GM19238 (cell line): Measurements from ENCODE around the gene AP3S2.
"Not testable (repeated sequence)": the region's sequence is repeated elsewhere in the genome, so short reads cannot be mapped to it uniquely, and the experiment has no call there.

Experiments used
- DNase-seq: peaks from one replicate; pipeline ENCODE4 v3.0.0; 2011; ENCODE audit warnings: low spot score; ENCODE audit not compliant: insufficient read length

The AP3S2 gene

GRCh38 chr15:89835176-89835564 lies 58.6 kb downstream of the AP3S2 start:
- no peak for DNase-seq

DNA sequence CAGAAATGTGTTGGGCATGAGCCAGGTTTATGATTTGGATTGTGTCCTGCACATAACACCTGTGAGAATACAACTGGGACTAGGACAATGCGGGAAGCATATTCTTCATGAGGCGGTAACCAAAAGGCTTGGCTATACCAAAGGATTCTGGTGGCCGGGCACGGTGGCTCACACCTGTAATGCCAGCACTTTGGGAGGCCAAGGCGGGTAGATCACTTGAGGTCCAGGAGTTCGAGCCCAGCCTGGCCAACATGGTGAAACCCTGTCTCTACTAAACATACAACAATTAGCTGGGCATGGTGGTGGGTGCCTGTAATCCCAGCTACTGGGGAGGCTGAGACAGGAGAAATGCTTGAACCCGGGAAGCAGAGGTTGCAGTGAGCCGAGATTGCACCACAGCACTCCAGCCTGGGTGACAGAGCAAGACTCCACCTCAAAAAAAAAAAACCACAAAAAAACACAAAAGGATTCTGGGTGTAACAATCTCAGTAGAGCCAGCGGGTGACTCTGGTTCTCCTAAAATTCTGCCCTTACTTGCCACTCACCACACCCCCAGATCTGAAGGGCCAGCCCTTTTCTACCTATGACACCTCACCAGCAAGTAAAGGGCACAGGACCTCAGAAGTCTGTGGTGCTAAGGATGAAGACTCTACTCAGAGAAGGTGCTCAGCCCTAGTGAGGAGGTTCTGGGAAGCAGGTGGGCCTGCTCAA lies 59.2 kb downstream of the AP3S2 start:
- not testable (repeated sequence) for DNase-seq

DNA sequence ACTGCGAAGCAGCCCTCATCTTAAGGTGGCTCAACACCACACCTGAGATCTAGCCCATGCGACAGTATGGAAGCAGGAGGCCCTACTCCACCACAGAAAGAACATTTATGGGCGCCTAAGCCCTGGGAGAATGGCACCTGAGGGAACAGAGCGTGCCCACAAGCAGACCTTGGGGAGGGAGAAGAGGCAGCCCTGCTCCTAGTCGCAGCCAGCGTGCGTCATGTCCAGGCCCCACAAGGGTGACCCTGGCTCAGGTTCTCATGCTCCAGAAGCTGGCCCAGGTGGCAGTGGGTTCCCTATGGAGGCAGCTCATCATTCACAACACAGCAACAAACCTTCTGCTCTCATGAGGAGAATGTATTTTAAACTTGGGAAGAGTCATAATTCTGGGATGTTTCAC lies 59.8 kb downstream of the AP3S2 start:
- DNase-seq: no peak

GRCh38 chr15:89830639-89831038 lies 63.2 kb downstream of the AP3S2 start:
- no peak for DNase-seq

DNA sequence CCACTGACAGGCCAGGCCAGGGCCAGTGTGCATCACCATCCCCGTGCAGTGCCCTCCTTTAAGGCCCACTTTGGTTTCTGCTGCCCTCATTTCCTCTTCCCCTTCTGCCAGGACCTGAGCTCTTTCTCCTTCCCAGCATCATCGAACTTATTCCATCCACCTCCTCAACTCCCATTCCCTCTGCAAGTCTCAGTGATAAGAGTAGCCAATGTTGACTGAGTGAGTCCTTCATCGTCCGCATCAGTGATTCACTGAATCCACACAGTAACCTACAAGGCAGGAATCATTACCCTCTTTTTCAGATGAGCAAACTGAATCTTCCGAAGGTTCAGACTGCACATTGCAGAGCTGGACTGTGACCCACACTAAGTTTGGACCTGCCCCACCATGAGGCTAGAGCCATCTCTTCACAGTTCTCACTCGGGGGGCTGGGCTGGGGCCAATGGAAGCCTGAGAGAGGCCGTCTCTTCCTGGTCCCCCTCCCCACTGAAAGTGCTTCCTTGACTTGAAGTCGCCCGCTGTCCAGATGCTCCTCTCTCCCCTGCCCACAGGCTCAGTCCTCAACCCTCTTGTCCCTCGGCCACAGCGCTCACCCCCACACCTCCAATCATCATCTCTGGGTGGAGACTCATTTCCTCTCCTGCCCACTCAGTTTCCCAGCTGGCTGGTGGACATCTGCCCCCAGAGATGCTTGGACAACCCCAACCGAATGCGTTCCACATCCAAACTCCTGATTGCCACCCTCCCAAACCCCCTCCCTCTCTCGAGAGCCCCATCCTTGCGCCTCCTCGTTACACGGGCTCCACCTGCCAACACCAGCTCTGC lies 64.0 kb downstream of the AP3S2 start:
- no peak for DNase-seq

DNA sequence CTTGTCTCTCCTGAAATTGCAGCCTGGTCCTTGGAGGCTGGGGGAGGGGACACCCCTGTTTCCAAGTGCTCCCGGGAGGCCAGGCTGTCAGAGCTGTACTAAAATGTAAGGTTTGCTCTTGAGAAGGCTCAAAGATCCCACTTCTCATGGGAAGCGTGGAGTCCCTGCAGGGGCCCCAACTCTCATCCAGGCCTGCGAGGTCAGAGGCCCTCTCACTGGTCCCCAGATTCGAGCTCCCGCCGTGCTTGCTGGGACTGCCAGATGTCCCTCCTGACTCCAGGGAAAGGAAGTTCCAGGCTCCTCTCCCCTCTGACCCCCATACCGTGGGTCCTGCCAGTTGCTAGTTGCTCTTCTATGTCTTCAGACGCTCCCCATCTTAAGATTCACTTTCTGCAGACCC lies 64.6 kb downstream of the AP3S2 start:
- DNase-seq: no peak

GRCh38 chr15:89828281-89829145 lies 65.3 kb downstream of the AP3S2 start:
- DNase-seq: no peak

- DNase-seq: no peak
Measured at GRCh38 chr15:89827829-89828228, 66.0 kb downstream of the AP3S2 start.

GRCh38 chr15:89826671-89827655 lies 66.8 kb downstream of the AP3S2 start:
- no peak for DNase-seq

- no peak for DNase-seq
Measured at GRCh38 chr15:89825271-89825940, 68.4 kb downstream of the AP3S2 start.

GRCh38 chr15:89824607-89824867 lies 69.3 kb downstream of the AP3S2 start:
- DNase-seq: no peak

DNA sequence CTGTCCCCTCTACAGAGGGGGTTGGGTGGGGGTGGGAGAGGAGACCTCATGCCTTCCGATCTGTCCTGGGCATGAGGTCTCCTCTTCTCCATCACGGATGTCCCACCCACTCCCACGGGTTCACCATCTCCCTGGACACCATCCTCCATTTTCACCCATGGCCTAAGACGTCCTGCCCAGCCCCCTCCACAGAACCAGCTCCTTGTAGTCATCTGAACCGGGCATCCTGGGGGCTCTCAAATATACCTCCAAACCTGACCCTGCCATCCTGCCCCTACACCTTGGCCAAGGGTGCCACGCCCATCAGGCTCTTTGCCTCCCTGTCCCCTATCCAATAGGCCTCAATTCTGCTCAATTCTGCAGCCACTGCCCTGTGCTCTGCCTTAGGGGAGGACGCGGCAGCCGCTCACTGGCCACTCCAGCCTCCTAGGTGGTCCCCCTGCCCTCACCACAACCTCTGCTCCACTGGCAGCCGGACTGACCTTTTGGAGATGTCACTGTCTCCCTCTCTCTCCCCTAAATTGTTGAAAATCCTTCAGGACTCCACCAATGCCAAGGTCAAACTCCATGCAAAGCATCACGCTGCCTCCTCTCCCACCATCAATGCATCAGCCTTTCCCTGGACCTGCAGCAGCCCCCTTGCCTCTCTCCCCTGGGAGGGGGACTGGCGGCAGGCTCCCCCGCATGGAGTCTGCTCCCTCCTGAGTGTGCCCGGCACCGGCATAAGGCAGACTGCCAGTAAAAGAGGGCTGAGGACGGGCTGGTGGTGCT lies 69.8 kb downstream of the AP3S2 start:
- DNase-seq: no peak

DNA sequence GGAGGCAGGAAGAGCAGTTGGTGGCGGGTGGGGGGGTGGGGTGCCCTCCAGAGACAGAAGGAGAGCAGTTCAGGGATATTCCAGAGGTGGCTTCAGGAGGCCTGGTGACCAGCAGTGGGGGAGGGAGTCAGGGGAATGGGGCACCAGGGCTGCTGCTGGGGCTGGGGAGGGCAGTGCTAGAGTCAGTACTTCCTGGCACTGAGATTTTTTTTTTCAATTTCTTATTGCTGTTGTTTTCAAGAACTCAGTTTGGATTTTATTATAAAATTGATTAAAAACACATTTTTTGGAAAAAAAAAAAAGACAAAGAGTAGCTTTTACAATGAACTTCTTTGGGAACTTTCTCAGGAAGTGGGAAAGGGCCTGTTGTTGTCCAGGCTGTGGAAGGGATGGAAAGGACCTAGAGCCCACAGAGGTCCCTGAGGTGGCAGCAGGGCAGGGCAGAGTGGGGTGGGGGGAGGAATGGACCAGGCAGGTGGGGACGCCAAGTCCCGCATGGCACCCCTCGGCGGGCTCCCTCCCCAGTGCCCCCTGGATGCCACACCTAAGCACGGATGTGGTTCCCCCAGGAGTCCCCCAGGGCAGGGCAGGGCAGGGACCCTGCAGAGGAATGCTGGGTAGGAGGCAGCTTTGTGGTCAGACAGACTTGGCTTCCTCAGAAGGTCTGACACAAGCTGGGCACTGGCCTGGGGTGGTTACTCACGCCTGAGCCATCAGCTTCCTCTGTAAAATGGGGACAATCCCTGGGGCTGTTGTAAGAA lies 70.7 kb downstream of the AP3S2 start:
- DNase-seq: no peak

DNA sequence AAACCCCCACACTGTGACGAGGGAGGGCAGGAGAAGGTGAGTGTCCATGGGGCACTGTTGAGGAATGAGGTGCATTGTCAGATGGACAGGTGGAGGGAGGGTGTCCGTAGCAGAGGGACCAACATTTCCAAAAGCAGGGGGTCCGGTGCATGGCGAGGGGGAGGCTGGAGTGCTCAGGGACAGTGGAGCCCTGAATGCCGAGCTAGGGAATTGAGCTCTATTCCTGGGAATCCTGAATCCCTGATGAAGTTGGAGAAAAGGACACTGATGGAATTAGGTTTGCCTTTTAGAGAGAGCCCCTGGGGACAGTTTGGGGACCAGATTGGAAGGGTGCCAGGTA lies 71.2 kb downstream of the AP3S2 start:
- no peak for DNase-seq

DNA sequence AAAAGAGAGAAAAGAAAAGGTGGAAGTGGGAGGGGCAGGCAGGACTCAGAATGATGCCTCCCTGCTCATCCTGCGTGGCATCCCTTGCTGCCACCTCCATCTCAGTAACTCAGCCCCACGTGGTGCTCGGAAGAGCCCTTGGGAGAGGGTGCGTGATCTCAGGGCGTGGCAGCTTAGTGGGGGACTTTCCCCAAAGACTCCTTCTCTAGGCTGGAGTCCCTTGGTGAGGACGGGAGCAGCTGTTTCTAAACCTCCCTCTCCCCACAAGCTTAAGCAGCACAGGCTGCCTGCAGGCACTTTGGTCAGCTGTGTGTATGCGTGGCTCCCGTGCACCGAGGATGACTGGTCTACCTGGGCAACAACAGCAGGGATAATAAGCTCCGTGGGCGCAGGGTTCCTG lies 71.8 kb downstream of the AP3S2 start:
- no peak for DNase-seq

DNA sequence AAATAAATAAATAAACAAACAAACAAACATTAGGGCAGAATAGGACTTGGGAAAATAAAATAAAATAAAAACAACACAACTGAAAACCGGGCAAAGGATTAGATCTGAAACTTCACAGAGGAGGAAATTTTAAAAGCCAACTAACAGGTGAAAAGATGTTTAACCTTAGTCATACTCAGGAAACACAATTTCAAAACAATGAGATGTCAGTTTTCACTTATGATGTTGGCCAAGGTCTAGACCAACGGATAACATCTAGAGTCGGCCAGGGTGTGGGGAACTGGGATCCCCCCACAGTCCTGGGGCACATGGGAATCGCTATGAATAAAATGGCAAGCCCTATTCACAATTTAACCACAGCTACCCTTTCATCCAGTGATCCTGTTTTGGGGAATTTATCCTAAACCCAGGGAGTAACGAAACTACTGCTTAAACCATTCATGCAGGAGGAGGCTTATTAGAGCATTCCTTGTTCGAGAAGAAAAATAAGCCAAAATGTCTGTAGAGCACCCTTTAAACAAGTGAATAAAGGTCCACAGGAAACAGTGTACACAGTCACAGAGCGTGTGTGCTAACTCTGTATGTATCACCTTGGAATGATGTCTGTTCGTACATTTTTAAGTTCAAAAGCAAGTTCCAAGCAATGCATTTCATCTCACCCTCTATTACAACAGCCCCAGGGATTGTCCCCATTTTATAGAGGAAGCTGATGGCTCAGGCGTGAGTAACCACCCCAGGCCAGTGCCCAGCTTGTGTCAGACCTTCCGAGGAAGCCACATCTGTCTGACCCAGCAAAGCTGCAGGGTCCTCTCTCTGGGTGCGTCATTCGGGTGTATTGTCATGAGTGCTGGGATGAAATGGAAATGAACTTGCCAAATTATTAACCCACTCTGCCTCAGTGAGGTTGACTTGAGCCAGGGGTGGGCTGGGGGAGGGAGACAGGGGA lies 72.9 kb downstream of the AP3S2 start:
- DNase-seq: no peak

DNA sequence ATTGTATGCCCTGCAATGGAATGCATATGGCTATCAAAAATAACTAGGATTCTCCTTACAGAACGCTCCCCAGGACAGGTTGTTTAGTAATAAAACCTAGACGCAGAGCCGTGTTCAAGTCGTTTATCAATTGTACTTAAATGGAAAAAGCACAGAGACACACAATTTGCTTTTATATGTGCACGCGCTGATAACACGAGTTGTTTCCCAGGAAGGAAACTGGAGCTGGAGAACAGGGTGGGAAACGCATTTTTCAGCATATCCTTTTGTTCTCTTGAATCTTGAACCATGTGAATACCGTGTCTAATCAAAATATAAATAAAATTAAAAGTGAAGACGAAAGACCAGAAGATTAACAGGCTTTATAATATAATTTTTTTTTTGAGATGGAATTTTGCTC lies 75.5 kb downstream of the AP3S2 start:
- DNase-seq: no peak

GRCh38 chr15:89817701-89818280 lies 76.0 kb downstream of the AP3S2 start:
- no peak for DNase-seq
